Activated gamma-delta T cell treated with anti-CD3 and anti-CD28 coated beads, Interleukin-2, amount 50 U/mL, for 16 hours (primary cell): ENCODE data around the gene ZYG11B.
"Not testable (repeated sequence)": the region's sequence is repeated elsewhere in the genome, so short reads cannot be mapped to it uniquely, and the experiment has no call there.

Experiments
- DNase-seq: peaks from one replicate; pipeline ENCODE4 v3.0.0-alpha.2; 2020; ENCODE audit warnings: low read depth

ZYG11B gene

DNA sequence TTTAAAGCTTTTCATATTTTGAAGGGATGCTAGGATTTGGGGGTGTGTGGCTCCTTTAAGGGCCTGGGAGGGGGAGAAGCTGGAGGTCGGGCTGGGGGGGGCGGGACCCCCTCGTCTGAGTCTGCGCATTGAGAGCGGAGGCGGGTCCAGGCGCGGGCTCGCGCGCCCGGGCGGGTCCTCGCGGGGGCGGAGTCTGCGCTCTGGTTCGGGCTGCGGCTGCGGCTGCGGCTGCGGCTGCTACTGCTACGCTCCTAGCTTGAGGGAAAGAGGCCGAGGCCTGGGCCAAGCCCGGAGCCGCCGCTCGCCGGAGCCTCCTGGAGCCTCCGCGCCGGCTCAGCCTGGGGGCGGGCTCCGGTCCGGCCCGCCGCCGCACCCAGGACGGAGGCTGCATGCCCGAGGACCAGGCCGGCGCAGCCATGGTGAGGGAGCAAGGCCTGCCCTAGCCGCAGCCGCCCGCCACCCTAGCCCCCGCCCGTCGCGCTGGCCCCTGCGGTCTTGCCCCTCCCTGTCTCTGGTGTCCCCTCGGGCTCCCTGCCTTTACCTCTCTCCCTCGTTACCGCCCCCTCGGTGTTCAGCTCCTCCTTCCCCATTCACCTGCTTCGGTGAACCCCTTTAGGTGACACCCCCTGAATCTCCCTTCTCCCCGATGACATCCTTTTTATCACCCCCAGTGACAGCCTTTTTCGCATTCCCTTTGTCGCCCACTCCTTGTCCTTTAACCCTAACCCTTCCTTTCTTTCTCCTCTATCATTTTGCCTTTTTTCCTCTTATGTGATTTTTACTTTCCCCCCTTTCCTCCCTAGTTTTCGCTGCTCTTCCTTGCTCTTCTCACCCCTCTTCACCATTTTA lies at the start of gene ZYG11B:
Gene ZYG11B (plus strand): TSS at position 189 of the 849 bp plus-strand sequence. CDS start 201 bp downstream, at position 390.
- DNase-seq, result peak; percentile 83

DNA sequence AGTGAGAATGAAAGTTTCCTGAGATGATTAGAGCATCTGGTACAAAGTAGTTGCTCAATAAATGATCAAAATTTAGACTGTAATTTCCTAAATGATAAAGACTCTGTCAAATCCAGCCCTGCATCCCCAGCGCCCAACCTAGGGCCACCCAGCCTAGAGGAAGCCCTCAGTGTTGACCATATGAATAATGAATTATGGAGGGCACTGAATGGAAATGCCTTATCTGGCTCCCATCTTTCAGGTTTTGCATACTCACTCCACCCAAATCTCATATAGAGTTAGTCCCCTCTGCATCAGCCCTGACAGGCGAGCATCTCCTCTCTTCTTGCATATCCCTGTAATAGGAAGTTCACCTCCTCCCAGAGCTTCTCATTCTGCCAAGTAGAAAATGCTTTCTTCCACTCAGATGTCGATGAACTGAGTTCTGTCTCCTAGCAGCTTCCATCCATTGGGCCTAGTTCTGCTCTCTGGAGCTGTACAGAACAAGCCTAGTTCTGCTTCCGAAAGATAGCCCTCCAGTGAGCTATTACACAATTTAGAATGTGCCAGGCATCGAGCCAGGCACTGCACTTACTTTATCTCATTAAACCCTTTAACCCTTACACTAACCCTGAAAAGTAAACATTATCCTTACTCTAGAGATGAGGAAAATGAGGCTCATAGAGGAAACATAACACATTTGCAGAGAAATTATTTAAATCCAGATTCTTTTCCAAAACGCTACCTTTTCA lies 49.0 kb upstream of the ZYG11B start:
- DNase-seq, result no peak

DNA sequence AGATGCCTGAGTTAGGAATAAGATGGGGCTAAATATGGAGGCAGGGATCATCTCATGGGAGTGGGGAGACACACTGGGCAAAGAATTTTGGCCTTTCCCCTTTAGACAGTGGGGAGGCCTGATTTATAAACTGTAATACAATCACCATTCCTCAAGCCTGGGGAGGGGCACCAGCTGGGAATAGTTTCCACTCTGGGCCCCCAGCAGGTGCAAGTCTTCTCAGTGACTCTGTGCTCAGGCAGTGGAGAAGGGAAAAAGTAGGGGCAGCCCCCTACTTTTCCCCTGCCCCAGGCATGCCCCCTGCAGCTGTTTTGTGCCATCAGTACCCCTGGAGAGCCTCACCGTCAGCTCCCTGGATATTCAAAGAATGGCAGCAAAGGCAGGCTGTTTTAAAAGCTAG lies 47.2 kb upstream of the ZYG11B start:
- DNase-seq, result no peak

DNA sequence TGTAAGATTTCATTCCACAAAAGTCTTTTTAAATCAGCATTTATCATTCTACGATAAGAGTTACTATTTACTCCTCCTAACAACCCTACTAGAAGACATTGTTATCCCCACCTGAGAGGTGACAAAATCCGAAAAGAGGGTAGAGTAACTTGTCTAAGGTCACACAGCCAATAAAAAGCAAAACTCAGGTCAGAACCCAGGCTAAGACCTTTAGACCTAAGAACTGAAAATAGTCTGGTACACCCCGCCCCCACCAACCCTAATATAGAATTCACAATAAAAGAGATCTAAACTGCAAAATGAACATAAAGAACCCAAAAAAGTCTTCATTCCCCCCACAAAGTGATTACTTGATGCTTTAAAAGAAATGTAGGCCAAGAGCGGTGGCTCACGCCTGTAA lies 46.8 kb upstream of the ZYG11B start:
- no peak for DNase-seq

DNA sequence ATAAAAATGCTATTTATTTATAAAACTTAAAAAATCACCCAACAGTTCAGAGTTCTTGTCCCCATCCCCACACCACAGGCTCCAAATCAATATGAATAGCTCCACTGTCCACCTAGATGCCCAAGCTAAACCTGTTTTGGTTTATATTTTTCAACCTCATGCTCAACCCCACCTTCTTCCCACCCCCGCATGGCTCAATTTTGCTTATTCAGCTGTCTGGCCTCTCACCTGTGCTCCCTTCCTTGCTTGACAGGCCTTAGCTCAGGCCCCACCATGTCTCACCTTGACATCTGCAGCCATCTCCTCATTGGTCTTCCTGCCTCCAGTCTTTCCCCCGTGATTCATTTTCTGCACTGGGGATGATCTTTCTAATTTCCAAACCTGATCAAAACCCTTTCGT lies 45.9 kb upstream of the ZYG11B start:
- DNase-seq, result no peak

DNA sequence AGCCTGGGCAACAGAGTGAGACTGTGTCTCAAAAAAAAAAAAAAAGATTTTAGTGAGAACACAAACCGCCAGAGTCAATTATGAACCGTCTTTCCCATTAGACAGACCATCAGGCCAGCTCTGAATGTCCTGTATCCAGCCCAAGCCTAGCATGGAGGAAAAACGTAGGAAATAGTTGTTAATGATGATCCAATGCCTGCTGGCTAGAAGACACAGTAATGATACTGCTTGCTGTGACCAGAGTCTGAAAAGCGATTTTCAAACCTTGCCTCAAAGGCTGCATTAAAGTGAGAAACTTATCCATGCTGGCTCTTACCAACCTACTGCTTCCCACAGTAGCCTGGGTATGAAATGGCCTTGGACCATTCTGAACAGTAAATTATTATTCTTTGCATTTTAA lies 45.1 kb upstream of the ZYG11B start:
- DNase-seq, result no peak

DNA sequence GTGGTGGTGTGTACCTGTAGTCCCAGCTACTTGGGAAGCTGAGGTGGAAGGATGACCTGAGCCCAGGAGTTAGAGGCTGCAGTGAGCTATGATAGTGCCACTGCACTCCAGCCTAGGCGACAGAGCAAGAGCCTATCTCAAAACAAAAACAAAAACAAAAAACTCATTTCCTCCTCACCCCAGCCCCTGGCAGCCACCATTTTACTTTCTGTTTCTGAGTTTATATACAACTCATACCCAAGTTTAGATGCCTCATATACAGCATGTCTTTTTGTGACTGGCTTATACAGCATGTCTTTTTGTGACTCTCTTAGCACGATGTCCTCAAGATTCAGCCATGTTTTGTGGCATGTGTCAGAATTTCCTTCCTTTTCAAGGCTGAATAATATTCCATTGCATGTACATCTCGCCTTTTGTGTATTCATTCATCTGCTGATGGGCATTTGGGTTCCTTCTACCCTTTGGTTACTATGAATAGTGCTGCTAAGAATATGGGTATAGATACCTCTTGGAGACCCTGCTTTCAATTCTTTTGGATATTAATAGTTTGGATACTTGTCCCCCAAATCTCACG lies 42.8 kb upstream of the ZYG11B start:
- no peak for DNase-seq

DNA sequence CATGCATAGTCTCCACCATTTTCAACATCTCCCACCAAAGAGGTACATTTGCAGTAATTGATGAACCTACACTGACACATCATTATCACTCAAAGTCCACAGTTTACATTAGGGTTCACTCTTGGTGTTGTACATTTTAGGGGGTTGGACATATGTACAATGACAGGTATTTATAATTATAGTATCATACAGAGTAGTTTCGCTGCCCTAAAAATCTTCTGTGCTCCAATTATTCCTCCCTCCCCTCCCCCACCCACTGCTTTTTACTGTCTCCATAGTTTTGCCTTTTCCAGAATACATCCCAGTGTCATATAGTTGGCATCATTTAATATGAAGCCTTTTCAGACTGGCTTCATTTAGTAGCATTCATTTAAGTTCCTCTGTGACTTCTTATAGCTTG lies 41.7 kb upstream of the ZYG11B start:
- DNase-seq, result no peak

DNA sequence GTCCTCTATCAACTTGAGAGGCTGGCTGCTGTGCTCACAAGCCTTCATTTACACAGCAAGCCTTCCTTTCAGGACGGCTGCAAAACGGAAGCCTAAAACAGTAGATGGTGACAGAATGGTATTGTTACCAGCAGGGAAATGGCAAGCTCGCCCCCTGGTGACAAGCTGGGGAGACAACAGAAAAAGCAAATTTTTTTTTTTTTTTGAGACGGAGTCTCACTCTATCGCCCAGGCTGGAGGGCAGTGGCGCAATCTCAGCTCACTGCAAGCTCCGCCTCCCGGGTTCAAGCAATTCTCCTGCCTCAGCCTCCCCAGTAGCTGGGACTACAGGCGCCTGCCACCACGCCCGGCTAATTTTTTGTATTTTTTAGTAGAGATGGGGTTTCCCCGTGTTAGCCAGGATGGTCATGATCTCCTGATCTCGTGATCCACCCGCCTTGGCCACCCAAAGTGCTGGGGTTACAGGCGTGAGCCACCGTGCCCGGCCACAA lies 39.9 kb upstream of the ZYG11B start:
- peak; percentile 65 for DNase-seq

DNA sequence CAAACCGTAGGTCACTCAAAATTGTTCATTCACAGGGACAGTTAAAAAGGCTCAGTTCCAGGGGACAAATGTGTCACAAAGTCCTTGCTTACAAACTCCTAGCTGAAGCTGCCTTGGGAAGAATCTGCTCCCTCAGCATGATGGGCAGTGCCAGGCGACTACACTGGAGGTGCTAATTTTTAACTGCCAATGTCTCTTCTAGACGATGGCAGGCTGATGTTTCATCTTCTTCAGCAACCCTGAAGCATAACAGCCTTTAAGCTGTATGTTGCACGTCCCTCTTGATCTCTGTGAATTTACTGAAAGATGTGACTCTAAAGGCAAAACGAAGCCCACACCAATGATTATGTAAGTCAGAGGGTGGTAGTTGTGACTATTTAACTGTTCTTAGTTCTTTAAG lies 39.4 kb upstream of the ZYG11B start:
- DNase-seq, result no peak

DNA sequence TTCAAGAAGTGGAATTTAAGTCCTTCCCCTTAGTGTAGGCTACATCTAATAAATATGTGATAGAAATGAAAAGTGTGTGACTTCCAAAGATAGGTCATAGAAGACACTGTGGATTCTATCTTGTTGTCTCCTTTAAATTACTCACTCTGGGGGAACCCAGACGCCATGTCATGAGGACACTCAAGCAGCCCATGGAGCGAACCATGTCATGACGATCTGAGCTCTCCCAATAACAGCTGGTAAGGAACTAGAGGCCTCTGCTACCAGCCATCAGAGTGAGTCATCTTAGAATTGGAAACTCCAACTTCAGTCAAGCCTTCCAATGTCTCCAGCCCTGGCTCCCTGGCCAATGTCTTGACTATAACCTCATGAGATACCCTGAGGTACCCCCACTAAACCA lies 34.4 kb upstream of the ZYG11B start:
- no peak for DNase-seq

DNA sequence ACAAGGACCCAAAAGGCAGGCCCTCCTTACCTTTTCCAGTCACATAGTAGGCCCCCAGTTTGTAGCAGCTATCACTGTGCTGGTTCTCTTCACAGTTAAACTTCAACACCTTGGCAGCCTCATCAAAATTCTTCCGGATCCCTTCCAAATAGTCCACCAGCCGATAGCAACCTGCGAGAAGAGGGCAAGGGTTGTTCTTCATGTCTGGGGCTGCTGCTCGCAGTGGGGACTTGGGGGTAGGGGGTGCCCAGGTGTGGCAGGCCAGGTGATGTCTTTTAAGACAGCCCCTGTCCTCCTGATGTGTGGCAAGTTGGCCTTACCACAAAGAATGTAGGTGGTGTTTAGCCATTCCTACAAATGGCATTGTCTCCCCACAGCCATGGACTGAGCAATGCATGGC lies 33.6 kb upstream of the ZYG11B start:
- DNase-seq, result no peak

DNA sequence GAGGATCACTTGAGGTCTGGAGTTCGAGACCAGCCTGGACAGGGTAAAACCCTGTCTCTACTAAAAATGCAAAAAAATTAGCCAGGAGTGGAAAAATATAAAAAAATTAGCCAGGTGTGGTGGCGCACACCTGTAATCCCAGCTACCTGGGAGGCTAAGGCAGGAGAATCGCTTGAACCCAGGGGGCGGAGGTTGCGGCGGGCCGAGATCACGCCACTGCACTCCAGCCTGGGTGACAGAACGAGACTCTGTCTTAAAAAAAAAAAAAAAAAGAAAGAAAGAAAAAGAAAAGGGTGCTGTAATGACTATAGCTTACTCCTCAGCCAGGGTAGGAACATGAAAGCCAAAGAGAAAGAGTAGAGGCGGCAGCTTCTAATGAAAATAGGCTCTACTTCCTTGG lies 32.9 kb upstream of the ZYG11B start:
- not testable (repeated sequence) for DNase-seq

DNA sequence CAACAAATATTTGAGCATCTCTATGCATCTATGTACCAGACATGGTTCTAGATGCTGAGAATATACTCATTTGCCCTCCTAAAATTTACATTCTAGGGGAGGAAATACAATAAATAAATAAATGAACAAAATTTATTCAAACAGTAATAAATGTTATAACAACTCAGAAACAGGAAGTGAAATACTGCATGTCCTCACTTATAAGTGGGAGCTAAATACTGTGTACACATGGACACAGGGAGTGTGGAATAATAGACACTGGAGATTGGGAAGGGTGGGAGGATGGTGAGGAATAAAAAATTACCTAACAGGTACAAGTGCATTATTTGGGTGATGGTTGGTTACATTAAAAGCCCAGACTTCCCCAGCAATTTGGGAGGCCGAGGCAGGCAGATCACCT lies 32.4 kb upstream of the ZYG11B start:
- DNase-seq, result no peak

DNA sequence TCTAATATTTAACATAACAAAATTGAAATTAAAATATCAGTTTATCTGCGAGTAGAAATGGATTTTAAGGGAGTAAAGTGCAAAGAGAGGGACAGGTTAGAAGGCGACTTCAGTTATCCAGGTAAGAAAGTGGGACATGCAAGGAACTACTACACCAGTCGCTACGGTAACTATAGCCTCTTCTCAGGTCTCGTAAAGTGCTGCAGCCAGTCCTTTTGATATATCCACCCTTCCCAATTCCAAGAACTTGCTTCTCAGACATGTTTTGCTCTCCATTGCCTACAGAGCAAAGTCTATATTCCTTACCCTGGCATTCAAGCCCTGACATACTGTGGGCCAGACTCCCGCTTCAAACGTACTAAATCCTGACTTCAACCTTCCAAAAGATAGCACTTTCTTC lies 30.6 kb upstream of the ZYG11B start:
- no peak for DNase-seq

DNA sequence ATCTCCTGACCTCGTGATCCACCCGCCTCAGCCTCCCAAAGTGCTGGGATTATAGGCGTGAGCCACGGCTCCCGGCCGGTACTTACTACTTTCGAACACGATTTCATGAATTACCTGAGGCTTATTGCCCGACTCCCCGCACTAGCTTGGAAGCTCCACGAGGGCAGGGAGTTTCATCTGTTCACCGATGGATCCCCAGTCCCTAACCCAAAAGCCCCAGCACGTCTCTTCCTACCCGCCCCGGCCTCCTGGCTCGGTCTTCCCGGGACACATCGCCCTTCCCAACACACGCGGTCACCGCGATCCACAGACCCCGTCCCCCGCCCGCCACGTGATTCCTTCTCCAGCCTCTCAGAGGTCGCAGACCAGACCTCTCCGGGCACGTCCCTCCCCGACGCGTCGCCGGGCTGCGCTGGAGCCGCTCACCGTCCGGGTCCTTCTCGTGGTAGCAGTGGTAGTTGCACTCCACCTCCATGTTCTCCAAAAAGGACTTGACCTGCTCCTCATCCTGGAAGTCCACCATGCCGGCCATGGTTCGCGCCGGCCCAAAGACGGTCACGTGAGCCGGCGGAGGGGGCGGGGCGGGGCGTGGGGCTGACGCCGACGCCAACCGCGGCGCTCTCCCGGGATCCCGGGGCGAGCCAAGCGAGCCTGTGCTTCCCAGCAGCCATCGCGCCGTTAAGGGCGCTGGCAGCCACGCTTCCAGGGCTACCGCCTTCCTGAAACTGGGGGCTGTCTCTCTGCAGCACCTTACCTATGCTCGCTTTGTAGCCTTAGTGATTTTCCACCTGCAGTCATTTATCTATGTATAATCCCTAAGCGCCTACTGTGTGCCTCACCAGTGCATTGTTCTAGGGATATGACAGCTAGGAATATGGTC lies 28.2 kb upstream of the ZYG11B start, which contains the start of gene COA7:
Gene COA7 (minus strand): TSS at position 553 of the 880 bp plus-strand sequence. CDS start 21 bp downstream, at position 532.
- peak; percentile 40 for DNase-seq

DNA sequence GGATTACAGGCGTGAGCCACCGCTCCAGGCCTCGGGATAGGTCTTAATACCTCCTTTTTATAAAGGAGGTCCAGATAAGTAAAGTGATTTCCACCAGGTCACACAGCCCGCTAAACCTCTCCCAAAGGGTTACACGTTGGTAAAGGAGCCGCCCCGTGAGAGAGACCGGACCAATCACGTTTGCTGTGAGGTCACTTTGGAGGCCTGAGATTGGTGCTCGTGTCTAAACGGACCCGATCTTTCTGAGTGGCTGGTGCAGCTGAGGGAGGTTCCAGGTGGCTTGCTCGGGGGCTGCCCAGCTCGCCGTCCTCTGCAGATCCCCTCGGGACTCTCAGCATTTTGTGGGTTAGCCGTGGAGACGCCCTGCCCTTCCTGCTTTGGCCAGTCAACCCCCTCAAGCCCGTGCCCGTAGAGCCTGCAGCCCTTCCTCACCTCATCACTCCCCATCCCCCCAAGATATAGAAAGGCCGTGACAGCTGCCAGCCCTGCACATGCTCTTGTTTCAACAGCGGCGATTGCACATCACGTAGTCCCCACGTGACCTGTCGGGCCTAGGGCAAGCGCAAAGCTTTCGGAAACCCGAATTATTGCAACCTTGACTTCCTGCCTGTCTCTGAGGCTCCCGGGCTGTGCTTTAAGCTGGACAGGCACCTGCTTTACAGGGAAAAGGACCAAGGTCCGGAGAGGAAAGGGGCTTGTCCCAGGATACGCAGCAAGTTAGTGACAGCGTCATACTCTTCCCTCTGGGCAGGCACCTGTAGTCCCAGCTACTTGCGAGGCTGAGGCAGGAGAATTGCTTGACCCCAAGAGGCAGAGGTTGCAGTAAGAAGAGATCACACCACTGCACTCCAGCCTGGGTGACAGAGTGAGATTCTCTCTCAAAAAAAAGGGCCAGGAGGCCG lies 23.1 kb upstream of the ZYG11B start:
- DNase-seq, result peak; percentile 67

DNA sequence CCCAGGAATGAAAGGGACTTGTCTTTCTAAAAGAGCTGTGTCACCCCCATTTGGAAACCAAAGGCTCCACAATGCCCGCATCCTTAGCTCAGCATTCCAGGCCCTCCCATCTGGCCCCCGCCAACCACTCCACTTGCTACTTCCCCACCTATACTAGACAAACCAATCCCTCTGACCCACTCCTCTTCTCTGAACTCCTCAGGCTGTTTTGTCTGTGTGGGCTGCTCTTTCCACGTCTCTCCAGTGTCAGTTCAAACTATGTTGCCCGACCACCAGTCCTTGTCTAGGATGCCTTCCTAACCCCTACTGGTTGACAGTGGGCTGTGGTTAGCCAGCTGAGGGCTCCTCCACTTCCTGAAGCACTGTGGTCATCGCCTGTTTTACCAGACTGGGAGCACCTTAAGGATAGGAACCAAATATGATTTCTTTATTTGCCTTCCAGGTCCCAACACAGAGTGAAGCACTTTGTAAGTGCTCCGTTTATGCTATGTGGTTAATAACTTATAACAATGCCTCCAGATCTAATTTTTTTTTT lies 20.1 kb upstream of the ZYG11B start:
- DNase-seq, result no peak

DNA sequence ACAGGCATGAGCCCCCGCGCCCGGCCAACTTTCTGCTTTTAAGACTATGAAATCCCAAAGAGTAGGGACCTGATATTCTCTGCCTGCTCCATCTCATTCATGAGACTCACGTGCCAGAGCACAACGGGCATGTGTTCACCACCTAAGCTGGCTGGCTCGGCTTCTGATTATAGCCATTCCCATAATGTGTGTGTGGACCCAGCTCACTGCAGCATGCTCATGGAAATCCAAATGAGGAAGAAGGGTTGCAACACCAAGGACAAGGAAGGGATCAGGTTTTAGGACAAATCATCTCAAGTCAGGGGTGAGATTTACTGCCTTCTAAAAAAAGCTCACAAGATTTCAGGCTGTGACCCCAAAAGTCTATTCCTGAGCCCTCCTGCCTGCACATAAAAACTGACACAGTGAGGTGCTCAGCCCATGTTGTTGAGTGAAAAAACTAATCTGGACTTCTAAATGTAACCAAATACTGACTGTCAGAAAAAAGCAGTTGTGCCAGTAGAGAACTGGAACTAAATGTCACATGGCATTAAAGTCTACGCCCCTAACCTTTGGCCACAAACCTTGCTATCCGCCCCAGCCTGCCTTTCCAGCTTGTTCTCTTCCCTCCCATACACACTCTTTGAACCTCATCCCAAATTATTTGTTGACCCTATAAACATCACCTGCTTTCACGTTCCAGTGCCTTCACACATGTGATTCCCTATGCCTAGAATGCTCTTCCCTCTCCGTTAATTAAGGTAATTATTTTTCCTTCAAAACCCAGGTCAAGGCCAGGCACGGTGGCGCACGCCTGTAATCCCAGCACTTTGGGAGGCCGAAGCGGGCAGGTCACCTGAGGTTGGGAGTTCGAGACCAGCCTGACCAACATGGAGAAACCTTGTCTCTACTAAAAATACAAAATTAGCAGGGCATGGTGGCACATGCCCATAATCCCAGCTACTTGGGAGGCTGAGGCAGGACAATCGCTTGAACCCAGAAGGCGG lies 19.0 kb upstream of the ZYG11B start:
- DNase-seq, result no peak
